ENCODE data around the gene IMMP1L.
"Not testable (repeated sequence)": the region's sequence is repeated elsewhere in the genome, so short reads cannot be mapped to it uniquely, and the experiment has no call there.

IMMP1L gene

GRCh38 chr11:31509429-31510345, at the start of gene IMMP1L, which contains the start of gene ELP4:
Gene IMMP1L, minus strand, starts transcription at chr11:31509622. Its CDS starts 46,346 bp downstream, at chr11:31463276.
Gene ELP4, plus strand, starts transcription at chr11:31509767. Its CDS starts 18 bp downstream, at chr11:31509785.
- DNase-seq (ENCODE audit: low read depth), result peak; percentile 97

GRCh38 chr11:31558001-31558400, 48.6 kb upstream of the IMMP1L start:
- no peak for DNase-seq (ENCODE audit: low read depth)

DNA sequence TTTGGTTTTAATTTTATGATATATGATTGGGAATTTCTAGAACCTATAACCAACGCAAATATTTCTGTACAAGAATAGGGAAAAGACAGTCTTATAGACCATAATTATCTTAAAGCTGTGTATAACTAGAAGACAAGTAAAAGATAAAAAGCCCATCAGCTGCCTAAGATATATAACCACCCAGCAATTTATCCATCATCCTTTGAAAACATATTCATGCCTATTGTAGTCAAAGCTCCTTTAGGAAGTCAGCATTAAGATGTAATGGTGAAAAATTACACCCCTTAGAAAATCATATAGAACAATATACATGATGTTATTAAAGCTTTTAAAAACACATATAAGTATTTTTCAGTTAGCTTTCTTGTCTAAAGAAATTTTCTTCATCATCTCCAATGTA, 46.5 kb upstream of the IMMP1L start:
- DNase-seq (ENCODE audit: low read depth), result no peak

GRCh38 chr11:31542862-31543261, 33.4 kb upstream of the IMMP1L start:
- no peak for DNase-seq (ENCODE audit: low read depth)

GRCh38 chr11:31535479-31535878, 26.1 kb upstream of the IMMP1L start:
- DNase-seq (ENCODE audit: low read depth), result no peak

GRCh38 chr11:31531293-31531692, 21.9 kb upstream of the IMMP1L start:
- no peak for DNase-seq (ENCODE audit: low read depth)

DNA sequence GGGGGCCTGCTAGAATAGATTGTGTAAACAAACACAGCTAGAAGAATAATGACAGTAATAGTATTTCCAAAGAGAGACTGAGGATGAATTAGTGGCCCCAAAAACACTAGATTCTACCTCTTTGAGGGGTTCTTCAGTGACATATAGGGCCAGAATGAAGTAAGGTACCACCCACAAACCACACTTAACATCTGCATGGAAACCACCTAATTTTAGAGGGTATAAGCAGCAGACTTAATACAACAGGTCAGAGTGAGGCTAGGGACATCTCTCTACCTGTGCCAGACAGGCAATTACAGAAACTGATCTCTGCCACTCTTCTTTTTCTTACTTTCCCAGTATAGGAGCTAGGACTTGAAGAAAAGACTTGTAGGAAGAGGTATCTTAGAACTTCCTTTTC, 20.3 kb upstream of the IMMP1L start:
- no peak for DNase-seq (ENCODE audit: low read depth)

DNA sequence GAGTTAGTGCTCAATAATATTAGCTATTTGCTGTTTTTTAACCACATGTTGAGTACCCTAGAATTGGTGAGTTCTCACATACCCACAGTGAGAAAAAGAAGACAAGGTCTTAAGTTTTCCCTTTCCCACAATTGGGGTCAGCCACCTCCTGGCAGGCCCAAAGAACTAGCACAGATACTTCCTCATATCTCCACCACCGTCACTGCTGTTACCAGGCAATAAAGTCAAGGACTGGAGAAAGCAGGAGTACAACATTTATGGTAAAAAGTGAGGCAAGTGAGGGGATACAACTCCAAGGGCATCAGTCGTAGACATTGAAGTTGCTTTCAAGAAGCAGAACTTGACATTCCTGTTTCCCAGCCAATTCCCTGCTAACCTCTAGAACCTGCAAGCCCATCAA, 19.8 kb upstream of the IMMP1L start:
- no peak for DNase-seq (ENCODE audit: low read depth)

DNA sequence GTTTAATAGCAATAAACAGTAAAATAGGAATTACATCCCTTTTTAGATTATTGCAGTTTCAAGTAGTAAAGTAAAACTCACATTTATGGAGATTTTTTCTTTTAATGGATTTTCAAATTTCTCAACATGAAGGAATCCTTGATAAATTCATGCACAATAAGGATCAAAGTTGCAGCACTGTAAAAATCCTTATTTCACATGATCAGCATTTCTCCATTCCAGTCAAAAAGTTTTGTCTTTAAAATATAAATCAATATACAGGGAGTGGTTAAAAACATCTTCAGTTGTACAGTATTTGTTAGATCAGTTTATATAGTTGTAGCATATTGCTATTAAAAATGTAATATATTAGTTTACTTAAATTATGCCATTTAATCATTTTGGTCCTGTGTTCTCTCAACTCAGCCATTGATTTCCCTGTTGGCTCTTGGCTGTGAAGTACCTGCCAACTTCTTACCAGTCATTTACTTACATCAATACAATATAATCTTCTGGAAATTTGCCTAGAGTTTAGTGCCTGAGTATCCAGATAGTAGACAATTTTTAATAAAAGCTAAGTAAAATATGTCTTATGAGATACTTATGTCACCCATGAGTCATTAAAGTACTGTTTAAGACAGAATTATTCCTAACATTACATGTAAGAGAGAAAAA, 12.2 kb upstream of the IMMP1L start:
- DNase-seq (ENCODE audit: low read depth), result no peak

DNA sequence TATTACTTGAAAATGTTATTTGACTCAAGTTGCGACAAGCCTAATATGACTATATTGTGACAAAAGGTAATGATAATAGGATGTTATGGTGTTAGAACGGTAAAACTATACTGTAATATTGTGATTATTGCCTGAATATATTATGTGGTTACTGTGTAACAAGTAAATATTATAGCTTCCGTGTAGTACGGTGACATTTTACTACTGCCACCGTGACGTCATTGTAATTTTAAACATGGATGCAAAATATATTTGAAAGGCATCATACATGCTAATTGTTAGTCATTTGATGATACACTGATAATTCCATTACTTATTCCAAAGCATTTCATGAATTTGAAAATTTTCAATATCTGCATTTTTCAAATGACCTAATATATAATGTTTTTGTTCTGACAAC, 2.7 kb upstream of the IMMP1L start:
- DNase-seq (ENCODE audit: low read depth), result no peak

DNA sequence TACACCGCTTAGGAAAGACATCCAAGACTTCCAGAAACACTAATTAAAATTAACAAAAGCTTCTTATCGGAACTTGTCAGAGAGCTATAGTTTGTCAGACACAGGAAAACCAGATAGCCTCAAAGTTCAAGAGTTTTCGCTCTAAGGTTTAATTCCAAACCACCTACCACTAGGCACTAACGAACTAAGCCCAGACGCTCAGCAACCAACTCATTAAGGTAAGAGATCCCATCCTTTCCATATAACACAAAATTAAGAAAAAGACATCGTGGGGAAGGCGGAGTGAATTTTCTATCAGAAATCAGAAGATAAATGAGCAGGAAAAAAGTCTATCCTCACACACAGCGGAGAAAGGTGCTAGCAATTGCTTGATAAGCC, 382 bp downstream of the IMMP1L start:
- DNase-seq (ENCODE audit: low read depth), result peak; percentile 20

DNA sequence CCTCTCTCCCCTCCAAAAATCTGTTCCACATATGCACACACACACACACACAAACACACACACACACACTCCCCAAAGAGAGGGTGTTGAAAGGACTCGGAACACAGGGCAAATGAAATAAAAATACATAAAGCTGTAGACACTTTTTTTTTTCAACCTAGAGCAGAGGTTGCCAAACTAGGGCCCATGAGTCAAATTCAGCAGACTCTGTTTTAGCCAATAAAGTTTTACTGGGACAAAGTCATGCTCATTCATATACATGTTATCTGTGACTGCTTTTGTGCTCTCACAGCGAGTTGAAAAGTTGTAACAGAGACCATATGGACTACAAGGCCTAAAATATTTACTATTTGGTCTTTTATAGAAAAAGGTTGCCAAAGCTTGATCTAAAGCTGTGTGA, 8.9 kb downstream of the IMMP1L start:
- DNase-seq (ENCODE audit: low read depth), result no peak

DNA sequence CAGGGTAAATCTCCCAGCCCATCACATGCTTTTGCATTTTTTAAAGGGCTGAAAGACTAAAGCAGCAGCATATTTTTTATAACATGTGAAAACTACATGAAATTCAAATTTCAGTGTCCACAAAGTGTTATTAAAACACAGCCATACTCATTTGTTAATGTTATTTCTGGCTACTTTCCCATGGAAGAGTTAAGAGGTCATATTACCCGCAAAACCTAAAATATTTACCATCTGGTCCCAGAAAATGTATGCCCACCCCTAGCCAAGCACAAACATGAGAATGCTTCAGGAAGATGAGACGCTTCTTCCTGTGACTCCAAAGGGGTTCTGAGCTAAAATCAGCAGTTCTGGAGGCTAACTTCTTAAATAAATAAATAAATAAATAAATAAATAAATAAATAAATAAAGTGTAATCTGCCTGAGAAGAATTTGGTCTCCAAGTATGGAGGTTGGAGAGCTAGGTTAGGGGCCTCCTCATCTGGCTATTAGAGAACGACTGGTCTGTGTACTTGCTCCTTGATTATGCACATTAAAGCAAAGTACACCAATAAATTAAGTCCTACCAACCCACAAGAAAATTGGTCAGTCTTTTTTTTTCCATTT, 9.7 kb downstream of the IMMP1L start:
- no peak for DNase-seq (ENCODE audit: low read depth)

DNA sequence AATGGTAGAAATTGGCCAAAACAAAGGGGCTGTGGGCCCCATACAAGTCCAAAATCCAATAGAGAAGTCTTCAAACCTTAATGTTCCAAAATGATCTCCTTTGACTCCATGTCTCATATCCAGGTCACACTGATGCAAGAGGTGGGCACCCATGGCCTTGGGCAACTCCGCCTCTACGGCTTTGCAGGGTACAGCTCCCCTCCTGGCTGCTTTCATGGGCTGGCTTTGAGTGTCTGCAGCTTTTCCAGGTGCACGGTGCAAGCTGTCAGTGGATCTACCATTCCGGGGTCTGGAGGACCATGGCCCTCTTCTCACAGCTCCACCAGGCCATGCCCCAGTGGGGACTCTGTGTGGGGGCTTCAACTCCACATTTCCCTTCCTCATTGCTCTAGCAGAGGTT, 15.7 kb downstream of the IMMP1L start:
- not testable (repeated sequence) for DNase-seq (ENCODE audit: low read depth)

DNA sequence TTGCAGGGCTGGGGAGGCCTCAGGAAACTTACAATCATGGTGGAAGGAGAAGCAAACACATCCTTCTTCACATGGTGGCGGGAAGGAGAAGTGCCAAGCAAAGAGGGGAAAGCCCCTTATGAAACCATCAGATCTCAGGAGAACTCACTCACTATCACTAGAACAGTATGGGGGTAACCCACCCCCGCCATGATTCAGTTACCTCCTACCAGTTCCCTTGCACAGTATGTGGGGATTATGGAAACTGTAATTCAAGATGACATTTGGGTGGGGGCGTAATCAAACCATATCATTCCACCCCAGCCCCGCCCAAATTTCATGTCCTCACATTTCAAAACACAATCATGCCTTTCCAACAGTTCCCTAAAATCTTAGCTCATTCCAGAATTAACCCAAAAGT, 16.2 kb downstream of the IMMP1L start:
- no peak for DNase-seq (ENCODE audit: low read depth)

DNA sequence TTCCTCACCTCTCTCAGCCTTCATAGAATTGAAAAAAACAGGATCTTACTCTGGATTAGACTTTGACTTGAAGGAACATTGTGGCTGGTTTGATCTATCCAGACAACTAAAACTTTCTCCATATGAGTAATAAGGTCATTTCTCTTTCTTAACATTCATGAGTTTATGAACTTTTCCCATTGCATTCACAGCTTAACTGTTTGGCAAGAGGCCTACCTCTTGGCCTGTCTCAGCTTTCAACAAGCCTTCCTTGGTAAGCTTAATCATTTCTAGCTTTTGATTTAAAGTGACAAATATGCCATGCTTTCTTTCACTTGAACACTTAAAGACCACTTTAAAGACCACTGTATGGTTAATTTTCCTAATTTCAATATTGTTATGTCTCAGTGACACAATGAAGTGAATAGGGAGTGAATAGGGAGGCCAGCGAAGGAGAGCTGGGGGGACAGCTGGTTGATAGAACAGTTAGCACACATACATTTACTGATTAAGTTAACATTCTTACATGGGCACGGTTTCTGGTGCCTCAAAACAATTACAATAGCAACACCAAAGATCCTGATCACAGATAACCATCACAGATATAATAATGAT, 17.0 kb downstream of the IMMP1L start:
- no peak for DNase-seq (ENCODE audit: low read depth)

- DNase-seq (ENCODE audit: low read depth), result peak; percentile 67
These were observed 21.6 kb downstream of the IMMP1L start for GRCh38 chr11:31487848-31488247.

DNA sequence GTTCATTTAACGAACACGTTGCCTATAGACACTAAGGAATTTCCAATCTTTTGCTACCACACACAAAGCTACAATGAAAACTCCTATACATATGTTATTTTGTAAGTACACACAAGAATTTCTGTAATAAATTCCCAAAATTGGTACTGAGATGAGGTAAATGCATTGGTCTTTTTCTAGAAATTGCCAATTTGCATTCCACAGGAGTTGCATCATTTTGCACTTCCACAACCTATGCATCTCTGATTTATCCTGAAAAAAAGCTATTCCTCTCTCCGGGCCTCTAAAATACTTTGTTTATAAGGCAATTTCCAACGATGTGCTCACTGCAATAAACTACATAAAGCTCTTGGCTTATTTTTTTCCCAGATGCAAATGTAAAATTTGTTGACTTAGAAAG, 24.9 kb downstream of the IMMP1L start:
- DNase-seq (ENCODE audit: low read depth), result no peak

DNA sequence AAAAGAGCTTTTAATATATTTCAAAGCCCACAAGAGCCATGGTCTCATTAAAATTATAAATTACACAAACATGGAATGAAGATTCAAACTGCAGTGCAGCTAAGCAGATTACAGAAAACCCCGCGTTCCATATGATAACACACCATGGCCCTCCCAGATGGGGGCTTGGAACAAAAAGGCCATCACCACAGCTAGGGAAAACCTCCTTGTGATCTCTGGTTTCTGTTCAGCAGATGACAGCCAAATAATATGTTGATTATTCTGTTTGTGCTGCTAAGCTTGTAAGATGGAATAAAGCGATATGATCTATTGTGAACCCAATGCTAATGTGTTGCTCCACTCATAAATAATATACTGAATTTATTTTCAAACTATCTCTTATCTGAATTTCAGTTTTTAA, 28.5 kb downstream of the IMMP1L start:
- DNase-seq (ENCODE audit: low read depth), result no peak

- DNase-seq (ENCODE audit: low read depth), result peak; percentile 5
These were observed 30.4 kb downstream of the IMMP1L start for GRCh38 chr11:31479066-31479465.

DNA sequence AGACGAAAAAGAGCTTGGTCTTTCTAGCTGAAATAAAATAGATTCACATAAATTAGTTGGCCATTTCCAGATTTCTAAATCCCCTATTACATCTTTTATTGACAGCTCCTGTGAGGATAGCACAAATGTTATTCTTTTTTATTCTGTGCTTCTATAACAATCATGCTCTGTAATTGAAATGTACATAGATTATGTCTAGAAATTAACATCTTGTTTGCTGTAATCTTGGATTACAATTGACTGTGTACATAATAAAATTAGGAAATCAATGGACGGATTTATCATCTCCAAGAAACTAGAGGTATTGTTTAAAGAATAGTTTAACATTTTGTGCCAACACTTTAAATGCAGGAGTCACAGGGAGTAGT, 31.2 kb downstream of the IMMP1L start:
- no peak for DNase-seq (ENCODE audit: low read depth)

DNA sequence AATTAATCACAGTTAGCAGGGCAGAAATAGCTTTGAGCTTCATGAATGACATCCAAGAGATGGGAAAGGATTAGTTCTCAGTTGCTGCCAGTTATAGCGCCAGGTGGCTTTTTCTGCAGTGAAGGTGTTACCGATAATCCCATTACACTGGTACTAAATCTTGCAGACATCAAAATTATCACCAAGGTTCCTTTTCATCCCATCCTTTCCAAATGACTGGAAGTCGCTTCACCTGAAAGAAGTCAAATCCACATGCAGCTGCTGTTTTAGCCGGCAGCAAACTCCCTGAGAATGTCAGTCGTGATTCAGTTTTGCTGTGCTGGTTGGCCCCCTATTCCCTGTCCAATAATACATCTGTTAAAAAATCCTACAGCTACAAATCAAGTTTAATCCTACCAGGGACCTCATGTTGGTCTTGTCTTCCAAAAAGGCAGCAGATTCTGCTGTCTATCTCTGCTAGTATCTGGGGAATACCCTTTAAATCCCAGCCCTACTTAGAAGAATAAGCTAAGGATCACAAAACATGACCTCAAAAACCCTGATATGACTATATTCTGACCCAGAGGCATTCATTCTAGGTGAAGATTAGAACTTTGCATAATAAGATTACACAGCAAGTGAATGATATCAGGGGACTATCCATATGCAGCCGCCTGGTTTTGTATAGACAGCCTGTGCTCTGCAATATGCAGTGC, 31.7 kb downstream of the IMMP1L start:
- no peak for DNase-seq (ENCODE audit: low read depth)

Data from ELR (cell line).